C4-2B (cell line): ENCODE results near the gene SIRPB2.

Experiments used
- CTCF ChIP-seq: fragments of 450-650 bp; conservative IDR thresholded peaks from 2 replicates; pipeline ENCODE4 v1.5.1; 2017; ENCODE audit warnings: mild to moderate bottlenecking
- ZFX ChIP-seq: fragments of 450-650 bp; IDR thresholded peaks from 2 replicates; pipeline ENCODE4 v1.6.1; 2017

- TF ChIP-seq CTCF (no peak), ZFX (no peak)
Measured at GRCh38 chr20:1508574-1508973, 17.4 kb upstream of the SIRPB2 start.
